Measurements from ENCODE around the gene ZFYVE28.

GRCh38 chr4:2408976-2409375, 9.5 kb downstream of the ZFYVE28 start:
- TF ChIP-seq CTCF (IDR thresholded peaks at IDR 0.05) (no peak), POLR2A (IDR thresholded peaks at IDR 0.05) (no peak)
